Measurements from ENCODE around the gene PSTPIP2. TPM values are rescaled to one million over a fixed set of nuclear protein-coding genes. Genes with fewer than 3 reads are reported as not detected.
A peak's percentile ranks its signal among the peaks of the same experiment; 100 is the strongest.

The PSTPIP2 gene
- total and polyA plus RNA-seq, 2 donors (not counting 1 experiment from before 2014, with no cell fraction given) = 0.42 to 0.76 TPM

DNA sequence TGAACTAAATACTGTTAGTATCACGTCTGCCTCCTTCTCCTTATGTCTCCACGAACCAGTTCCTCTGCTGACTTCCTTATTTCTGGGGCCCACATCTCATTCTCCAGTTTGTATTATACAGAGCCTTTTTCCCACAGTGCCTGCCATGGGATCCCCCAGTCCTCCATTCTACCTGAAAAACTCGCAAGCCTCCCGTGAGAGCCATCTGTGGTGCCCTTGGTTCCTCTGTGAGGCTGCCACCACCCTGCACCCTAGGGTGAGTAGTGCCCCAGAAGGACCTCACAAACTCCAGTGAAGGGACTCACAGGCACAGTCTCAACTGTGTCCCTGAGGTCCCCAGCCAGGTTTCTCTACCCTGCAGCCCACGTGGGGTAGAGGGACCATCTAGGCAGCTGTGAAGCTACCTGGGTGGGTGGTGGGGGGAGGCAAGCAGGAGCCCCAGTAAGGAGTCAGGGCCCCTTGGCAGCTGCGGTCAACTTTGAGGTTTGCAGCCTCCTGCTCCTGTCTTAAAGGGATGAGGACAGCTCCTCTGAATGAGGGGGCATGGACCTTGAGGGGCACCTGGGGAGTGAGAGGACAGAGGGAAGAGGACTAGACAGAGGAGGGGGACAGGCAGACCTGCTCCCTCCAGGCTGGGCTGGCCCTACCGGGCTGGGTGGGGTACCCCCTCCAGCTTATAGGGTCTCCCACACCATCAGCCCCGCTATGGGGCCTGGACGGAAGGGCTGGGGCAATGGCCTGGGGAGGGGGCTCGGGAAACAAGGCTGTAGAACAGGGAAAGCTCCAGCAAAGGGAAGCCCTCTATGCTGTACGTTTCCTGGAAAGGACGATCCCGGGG is 1.0 kb downstream of the PSTPIP2 start:
- H4K20me1 ChIP-seq (ENCODE audit: control insufficient read depth, insufficient read depth, low read length, poor library complexity, severe bottlenecking) = no peaks in the 10 kb centered on the region
- ChIA-PET POLR2A (no interaction called here), CTCF (interaction anchor here (1.1 to 3.4 kb wide), 2 partner anchors 32 to 405 kb away, joined by 3 to 59 read pairs; no protein-coding TSS in a partner anchor)
- H2AFZ ChIP-seq (ENCODE audit: insufficient read depth, low read depth, low read length, poor library complexity, severe bottlenecking) = peak overlapping the region; percentile 70
- peaks cover 0 to 7% (median 0%) of the 10 kb centered on the region in 3 donors for H3K9me3 ChIP-seq (ENCODE audit: control extremely low read depth in 1 of 3, control insufficient read depth in 2 of 3, insufficient read depth in 1 of 3, low read length in 2 of 3)
- H3K4me2 ChIP-seq (replicated peaks; ENCODE audit: low read depth, low read length, poor library complexity, severe bottlenecking) = peak overlapping the region; percentile 87
- no peak overlapping the region for H3K27ac Mint-ChIP-seq
- TF ChIP-seq CTCF (IDR thresholded peaks at IDR 0.05) (no peak), EZH2 (IDR thresholded peaks at IDR 0.05; ENCODE audit: borderline replicate concordance, insufficient read depth, low read depth, low read length, poor library complexity, severe bottlenecking) (no peak)
- peaks cover 7% of the 10 kb centered on the region for H3K27me3 Mint-ChIP-seq
- intact Hi-C loops (cut with micrococcal nuclease) = loop anchor here (5.0 kb wide), 2 partner anchors 44 to 149 kb away; no protein-coding TSS in a partner anchor
- H3K79me2 ChIP-seq (ENCODE audit: control insufficient read depth, insufficient read depth, low read length) = no peaks in the 10 kb centered on the region
- H3K4me3 ChIP-seq (ENCODE audit: control extremely low read depth in 1 of 5, extremely low read depth in 1 of 5, insufficient read depth in 1 of 5, low read depth in 2 of 5, low read length in 4 of 5) = peak overlapping the region; percentile 13 to 58 (median 49)
- no peak overlapping the region for H3K27ac ChIP-seq (ENCODE audit: low read length in 2 of 2)
- H3K9me3 Mint-ChIP-seq (ENCODE audit: insufficient read depth) = no peaks in the 10 kb centered on the region
- H3K36me3 ChIP-seq (replicated peaks in 1 of 2; ENCODE audit: control extremely low read depth in 1 of 2, control insufficient read depth in 1 of 2, extremely low read depth in 1 of 2, insufficient read depth in 2 of 2, low read length in 1 of 2) = no peaks in the 10 kb centered on the region
- peak overlapping the region; percentile 64 for H3K9ac ChIP-seq (ENCODE audit: low read length)
- WGBS (ENCODE audit: insufficient coverage) = 7% methylated on average over 12 of the region's 13 CpGs
- peak; percentile 11 for ATAC-seq (ENCODE audit: low read depth)
- peak overlapping the region; percentile 65 for H3K4me3 Mint-ChIP-seq
- H3K4me1 Mint-ChIP-seq = peaks cover 19% of the 10 kb centered on the region
- H3K27me3 ChIP-seq (replicated peaks in 1 of 4; ENCODE audit: control extremely low read depth in 1 of 4, control insufficient read depth in 3 of 4, insufficient read depth in 4 of 4, low read length in 3 of 4) = peaks cover 0 to 34% (median 13%) of the 10 kb centered on the region in 4 experiments
- DNase-seq = peak; percentile 36
- peaks cover 17 to 26% of the 10 kb centered on the region in 2 donors for H3K4me1 ChIP-seq (ENCODE audit: control insufficient read depth in 2 of 2, insufficient read depth in 2 of 2, low read length in 2 of 2)

- no peak for ATAC-seq (ENCODE audit: low read depth)
- no peak overlapping the region for H3K4me3 Mint-ChIP-seq
- Histone ChIP-seq H3K36me3 (replicated peaks in 1 of 2; ENCODE audit: control extremely low read depth in 1 of 2, control insufficient read depth in 1 of 2, extremely low read depth in 1 of 2, insufficient read depth in 2 of 2, low read length in 1 of 2) (no peaks in the 10 kb centered on the region), H3K4me1 (ENCODE audit: control insufficient read depth in 2 of 2, insufficient read depth in 2 of 2, low read length in 2 of 2) (peaks cover 17 to 26% of the 10 kb centered on the region in 2 donors), H3K4me2 (replicated peaks; ENCODE audit: low read depth, low read length, poor library complexity, severe bottlenecking) (no peak overlapping the region), H3K27ac (ENCODE audit: low read length in 2 of 2) (no peak overlapping the region), H4K20me1 (ENCODE audit: control insufficient read depth, insufficient read depth, low read length, poor library complexity, severe bottlenecking) (no peaks in the 10 kb centered on the region), H3K9ac (ENCODE audit: low read length) (no peak overlapping the region), H3K27me3 (replicated peaks in 1 of 4; ENCODE audit: control extremely low read depth in 1 of 4, control insufficient read depth in 3 of 4, insufficient read depth in 4 of 4, low read length in 3 of 4) (peaks cover 0 to 34% (median 13%) of the 10 kb centered on the region in 4 experiments), H2AFZ (ENCODE audit: insufficient read depth, low read depth, low read length, poor library complexity, severe bottlenecking) (no peak overlapping the region), H3K9me3 (ENCODE audit: control extremely low read depth in 1 of 3, control insufficient read depth in 2 of 3, insufficient read depth in 1 of 3, low read length in 2 of 3) (peaks cover 0 to 7% (median 0%) of the 10 kb centered on the region in 3 donors), H3K79me2 (ENCODE audit: control insufficient read depth, insufficient read depth, low read length) (no peaks in the 10 kb centered on the region), H3K4me3 (ENCODE audit: control extremely low read depth in 1 of 5, extremely low read depth in 1 of 5, insufficient read depth in 1 of 5, low read depth in 2 of 5, low read length in 4 of 5) (no peak overlapping the region)
- no peak for DNase-seq
- POLR2A ChIA-PET = no interaction called here
- TF ChIP-seq EZH2 (IDR thresholded peaks at IDR 0.05; ENCODE audit: borderline replicate concordance, insufficient read depth, low read depth, low read length, poor library complexity, severe bottlenecking) (no peak), CTCF (IDR thresholded peaks at IDR 0.05) (no peak)
- H3K4me1 Mint-ChIP-seq = peaks cover 19% of the 10 kb centered on the region
- WGBS (ENCODE audit: insufficient coverage) = 100% methylated on average over 2 of the region's 6 CpGs
- intact Hi-C loops (cut with micrococcal nuclease) = loop anchor here (5.0 kb wide), 2 partner anchors 43 to 148 kb away; no protein-coding TSS in a partner anchor
- H3K27me3 Mint-ChIP-seq = peaks cover 7% of the 10 kb centered on the region
- no peaks in the 10 kb centered on the region for H3K9me3 Mint-ChIP-seq (ENCODE audit: insufficient read depth)
- CTCF ChIA-PET = no interaction called here
- H3K27ac Mint-ChIP-seq = no peak overlapping the region
Measured at GRCh38 chr18:46070232-46070631, 1.8 kb downstream of the PSTPIP2 start.

Measured in B cell (primary cell).